HK-2 (cell line): ENCODE measurements around the gene SORCS2.
"Not testable (repeated sequence)": the region's sequence is repeated elsewhere in the genome, so short reads cannot be mapped to it uniquely, and the experiment has no call there.

Experiments
- DNase-seq: peaks from one replicate; pipeline ENCODE4 v3.0.0-alpha.2; 2018; ENCODE audit not compliant: unreplicated experiment

Gene SORCS2

GRCh38 chr4:7160439-7160838, 31.9 kb upstream of the SORCS2 start:
- DNase-seq, result no peak

- DNase-seq, result no peak
Measured at GRCh38 chr4:7160951-7161440, 31.3 kb upstream of the SORCS2 start.

GRCh38 chr4:7161721-7162214, 30.6 kb upstream of the SORCS2 start:
- DNase-seq, result no peak

GRCh38 chr4:7165056-7165873, 27.1 kb upstream of the SORCS2 start:
- not testable (repeated sequence) for DNase-seq

DNA sequence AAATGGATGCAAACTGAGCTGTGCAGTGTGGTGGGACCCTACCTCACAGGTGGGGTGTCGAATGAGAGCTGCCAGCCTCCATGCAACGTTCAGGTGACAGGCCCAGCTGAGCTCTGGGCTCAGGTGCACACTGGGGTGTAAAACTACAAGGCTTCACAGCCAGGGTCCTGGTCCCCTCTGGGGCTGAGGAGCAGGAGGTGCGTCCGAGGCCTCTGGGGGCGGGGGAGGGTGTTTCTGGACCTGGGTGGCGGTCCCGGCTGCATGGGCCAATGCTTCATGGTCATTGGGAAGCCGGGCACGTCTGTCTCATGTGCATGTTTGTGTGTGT, 26.5 kb upstream of the SORCS2 start:
- DNase-seq, result no peak

DNA sequence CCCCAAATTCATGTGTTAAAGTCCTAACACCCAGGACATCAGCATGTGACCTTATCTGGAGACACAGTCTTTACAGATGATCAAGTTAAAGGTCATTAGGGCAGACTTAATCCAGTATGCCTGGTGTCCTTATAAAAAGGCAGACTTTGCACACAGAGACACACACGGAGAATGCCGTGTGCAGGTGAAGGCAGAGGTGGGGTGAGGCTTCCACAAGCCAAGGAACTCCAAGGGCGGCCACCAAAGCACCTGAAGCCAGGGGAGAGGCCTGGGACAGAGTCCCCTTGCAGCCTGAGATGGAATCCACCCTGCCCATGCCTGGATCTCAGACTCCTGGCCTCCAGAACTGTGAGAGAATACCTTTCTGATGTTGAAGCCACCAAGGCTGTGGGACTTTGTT, 26.1 kb upstream of the SORCS2 start:
- no peak for DNase-seq

DNA sequence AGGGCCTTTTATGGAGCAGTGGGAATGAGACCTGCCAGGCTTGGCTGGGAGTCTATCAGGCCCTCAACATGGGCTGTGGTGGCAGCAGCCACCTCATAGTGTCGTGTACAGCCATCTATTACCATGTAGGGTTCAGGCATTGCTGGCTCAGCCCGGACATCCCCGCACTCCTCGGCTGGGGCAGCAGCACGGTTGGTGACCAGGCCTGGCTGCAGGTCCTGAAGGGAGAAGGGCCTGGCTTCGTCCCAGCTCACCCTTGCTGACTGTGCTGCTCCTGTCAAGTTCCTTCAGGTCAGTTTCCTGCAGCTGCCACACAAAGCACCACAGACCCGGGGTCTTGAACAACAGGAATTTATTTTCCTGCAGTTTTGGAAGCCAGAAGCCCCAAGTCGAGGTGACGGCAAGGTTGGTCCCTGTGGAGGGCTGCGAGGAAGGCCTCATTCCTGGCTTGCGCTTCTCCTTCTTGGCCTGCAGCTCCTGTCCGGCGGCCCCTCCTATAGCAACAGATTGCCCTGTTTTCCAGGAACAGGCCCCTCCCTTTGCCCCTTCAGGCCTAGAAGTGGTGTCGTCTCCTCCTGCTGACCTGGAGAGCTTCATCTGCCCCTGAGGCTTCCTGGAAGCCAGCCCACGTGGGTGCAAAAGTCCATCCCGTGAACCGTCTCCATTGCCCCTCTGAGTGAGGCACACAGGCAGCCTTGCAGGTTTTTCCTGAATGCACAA, 25.2 kb upstream of the SORCS2 start:
- no peak for DNase-seq

DNA sequence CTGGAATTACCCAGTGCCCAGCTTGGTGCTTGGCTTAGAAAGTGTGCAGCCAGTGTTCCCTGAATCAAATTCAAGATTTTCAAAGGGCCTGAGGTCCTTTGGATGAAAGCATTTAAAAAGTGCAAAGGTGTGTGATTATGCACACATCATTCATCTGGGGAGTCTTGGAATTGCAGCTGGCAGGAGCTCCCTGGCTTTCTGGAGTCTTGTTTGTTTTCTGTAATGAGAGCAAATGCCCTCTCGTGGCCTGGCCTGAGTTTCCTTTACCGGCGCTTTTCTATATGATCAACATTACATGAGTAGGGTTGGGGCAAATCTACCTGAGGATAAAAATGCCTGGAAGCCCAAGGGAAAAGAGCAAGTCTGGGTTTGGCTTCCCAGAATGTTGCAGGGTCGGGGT, 24.6 kb upstream of the SORCS2 start:
- DNase-seq, result no peak

DNA sequence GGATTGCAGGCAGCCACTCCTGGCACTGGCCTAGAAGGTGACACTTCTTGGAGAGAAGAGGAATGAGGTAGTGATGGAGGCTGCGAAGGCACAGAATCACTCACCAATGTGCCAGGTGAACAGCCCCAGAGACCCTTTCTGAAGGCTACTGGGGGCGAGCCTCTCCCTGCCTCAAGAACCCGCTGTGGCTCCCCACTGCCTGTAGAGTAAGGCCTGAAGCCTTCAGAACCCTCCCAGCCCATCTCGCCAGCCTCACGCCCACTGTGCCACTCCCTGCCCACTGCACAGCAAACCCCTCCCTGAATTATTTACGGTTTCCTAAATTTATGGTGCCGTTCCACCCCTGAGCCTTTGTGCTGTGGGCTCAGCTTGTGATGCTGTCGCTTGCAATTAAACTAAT, 24.2 kb upstream of the SORCS2 start:
- DNase-seq, result no peak

DNA sequence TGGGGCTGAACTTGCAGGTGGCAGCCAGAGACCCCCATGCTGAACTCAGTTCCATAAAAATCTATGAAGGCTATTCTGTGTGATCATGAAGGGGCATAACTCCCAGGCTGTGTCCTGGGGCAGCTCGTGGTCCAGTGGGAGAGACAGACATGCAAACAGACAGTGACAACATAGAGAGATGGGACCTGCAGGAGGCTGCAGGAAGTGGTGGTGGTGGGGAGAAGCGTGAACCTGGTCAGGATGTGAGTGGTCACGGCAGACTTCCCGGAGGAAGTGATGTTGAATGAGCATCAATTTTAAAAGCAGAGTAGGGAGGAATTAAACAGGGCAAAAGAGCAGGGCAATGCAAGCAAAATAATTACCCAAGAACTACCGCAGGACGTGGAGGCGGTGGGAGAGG, 23.2 kb upstream of the SORCS2 start:
- no peak for DNase-seq

DNA sequence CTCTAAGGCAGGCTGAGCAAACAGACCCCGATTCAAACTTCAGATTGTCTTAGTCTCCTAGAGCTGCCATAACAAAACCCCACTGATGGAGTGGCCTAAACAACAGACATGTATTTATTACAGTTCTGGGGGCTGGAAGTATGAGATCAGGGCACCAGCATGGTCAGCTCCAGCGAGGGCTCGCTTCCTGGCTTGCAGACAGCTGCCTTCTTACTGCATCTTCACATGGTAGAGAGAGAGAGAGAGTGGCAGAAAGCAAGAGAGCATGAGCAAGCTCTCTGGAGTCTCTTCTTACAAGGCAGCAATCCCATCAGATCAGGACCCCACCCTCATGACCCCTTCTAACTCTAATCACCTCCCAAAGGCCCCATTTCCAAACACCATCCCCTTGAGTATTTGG, 22.3 kb upstream of the SORCS2 start:
- DNase-seq, result no peak

GRCh38 chr4:7171191-7171900, 21.0 kb upstream of the SORCS2 start:
- DNase-seq, result no peak

GRCh38 chr4:7172508-7172907, 19.8 kb upstream of the SORCS2 start:
- no peak for DNase-seq

DNA sequence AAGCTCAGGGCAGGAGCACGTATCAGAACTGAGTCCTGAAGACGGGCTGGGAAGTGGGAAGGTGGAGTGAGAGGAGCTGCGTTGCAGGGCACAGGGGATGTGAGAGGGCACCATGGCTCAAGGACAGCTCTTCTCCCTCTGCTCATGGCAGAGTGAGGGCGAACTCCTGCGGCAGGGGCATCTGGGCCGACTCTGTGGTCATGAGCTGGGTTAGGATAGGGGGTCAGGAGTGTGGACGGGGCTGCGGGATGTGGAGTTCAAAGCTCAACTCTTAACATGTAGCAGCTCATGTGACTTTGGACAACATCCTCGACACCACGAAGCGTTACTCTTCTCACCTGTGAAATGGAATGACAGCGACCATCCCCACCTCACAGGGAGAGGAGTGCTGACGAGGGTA, 19.4 kb upstream of the SORCS2 start:
- no peak for DNase-seq

DNA sequence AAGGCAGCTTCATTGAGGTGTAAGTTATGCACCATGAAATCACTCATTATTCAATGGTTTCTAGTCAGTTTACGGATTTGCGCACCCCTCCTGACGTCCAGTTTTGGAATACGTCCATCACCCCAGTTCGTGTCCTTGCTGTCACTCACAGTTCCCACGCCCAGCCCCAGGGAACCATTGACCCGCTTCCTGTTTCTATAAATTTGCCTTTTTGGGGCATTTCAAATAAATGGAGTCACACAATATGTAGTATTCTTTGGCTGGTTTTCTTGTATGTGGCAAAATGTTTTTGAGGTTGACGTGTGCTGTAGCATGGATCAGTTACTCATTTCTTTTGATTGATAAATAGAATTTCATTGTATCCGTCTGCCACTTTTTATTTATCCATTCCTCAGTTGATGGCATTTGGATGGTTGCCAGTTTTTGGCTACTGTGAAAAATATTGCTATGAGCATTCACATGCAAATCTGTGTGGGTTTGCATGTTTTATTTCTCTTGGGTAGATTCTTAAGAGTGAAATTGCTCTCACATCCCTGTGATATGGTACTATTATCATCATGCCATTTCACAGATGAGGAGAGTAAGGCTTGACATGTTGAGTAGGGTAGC, 18.4 kb upstream of the SORCS2 start:
- no peak for DNase-seq

- DNase-seq, result no peak
Measured at GRCh38 chr4:7179158-7179557, 13.2 kb upstream of the SORCS2 start.

- no peak for DNase-seq
Measured at GRCh38 chr4:7180938-7181337, 11.4 kb upstream of the SORCS2 start.

DNA sequence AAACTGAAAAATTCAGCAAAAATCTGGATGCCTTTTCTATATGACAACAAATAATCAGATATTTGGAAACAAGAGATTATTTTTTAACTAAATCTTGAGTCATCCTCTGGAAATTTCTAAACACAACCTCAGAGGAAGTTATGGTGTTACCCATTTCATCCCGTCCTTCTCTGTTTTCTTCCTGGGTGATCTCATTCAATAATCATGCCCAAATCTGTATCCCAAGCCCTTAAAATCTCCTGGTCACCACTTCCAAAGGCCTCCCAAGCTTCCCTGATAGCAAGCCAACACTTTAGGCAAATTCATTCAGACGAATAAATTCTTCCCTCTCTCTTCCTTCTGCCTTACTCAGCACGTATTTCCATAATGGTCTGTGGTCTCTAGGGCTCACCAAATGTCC, 9.7 kb upstream of the SORCS2 start:
- no peak for DNase-seq

- DNase-seq, result no peak
Measured at GRCh38 chr4:7183161-7183560, 9.2 kb upstream of the SORCS2 start.

GRCh38 chr4:7183780-7184460, 8.4 kb upstream of the SORCS2 start:
- no peak for DNase-seq

DNA sequence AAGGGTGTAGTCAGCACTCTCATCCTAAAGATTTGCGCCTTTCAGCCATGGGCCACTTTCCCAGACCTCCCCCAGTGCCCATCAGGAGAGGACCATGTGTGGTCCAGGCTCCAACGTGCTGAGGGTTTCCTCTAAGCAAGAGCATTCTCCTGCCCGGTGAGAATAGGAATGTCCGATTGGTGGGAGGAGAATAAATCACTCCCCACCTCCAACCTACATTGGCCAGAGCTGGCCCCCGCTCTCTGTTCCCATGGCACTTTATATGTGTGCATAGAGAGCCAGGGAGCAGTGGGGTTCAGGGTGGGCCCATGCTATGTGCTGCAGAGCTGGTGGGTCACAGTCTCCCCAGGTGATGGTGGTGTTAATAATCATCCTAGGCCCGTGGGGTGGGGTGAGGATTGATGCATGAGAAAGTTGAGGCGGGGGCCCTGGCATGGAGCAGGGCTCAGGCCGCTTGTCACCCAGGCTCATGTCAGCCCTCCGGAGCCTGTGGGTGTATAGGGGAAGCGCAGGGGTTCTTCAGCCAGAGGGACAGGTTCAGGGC, 6.8 kb upstream of the SORCS2 start:
- DNase-seq, result no peak
